WI38 (cell line): Measurements from ENCODE around the gene RPS6KB2.
A peak's percentile ranks its signal among the peaks of the same experiment; 100 is the strongest.

Experiments
- H3K4me3 ChIP-seq: 2 replicates; pipeline ENCODE4 v1.5.1; 2011; ENCODE audit warnings: low read depth, mild to moderate bottlenecking, control low read depth, low read length
- TF ChIP-seq, protein P1 (sequence below): IDR thresholded peaks from 2 replicates; pipeline ENCODE4 v1.5.1; 2012; ENCODE audit warnings: low read depth, mild to moderate bottlenecking, control low read depth, low read length

RPS6KB2 gene

DNA sequence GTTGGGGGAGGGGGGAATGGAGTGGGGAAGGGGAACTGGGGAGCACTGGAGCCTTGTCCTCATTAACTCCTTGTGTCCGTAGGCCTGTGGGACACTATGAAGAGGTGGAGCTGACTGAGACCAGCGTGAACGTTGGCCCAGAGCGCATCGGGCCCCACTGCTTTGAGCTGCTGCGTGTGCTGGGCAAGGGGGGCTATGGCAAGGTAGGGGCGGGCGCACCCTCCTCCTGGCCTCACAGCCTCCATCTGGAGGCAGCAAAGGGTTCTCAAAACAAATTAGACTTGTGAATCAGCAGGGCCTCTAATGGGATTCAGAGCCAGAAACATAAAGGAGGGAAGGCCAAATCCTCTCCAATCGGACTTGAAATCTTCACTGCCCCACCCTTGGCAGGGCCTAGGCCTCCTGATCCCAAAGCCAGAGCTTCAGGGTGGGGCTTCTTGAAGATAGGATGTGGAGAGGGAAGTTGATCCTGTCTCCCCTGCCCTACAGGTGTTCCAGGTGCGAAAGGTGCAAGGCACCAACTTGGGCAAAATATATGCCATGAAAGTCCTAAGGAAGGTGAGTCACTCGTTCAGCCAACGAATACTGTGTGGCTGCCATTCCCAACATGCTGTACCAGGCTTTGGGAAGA is 859 bp downstream of the RPS6KB2 start:
- TF ChIP-seq, protein P1, sequence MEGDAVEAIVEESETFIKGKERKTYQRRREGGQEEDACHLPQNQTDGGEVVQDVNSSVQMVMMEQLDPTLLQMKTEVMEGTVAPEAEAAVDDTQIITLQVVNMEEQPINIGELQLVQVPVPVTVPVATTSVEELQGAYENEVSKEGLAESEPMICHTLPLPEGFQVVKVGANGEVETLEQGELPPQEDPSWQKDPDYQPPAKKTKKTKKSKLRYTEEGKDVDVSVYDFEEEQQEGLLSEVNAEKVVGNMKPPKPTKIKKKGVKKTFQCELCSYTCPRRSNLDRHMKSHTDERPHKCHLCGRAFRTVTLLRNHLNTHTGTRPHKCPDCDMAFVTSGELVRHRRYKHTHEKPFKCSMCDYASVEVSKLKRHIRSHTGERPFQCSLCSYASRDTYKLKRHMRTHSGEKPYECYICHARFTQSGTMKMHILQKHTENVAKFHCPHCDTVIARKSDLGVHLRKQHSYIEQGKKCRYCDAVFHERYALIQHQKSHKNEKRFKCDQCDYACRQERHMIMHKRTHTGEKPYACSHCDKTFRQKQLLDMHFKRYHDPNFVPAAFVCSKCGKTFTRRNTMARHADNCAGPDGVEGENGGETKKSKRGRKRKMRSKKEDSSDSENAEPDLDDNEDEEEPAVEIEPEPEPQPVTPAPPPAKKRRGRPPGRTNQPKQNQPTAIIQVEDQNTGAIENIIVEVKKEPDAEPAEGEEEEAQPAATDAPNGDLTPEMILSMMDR, result no peak
- H3K4me3 ChIP-seq, result peak overlapping the region; percentile 99

DNA sequence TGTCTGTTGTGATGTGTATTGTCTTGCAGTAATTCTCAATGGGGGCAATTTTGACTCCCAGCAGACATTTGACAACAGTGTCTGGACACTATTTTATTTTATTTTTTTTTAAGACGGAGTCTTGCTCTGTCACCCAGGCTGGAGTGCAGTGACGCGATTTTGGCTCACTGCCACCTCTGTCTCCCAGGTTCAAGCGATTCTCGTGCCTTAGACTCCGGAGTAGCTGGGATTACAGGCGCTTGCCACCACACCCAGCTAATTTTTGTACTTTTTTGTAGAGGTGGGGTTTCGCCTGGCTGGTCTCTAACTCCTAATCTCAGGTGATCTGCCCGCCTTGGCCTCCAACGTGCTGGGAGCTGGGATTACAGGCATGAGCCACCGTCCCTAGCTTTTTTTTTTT is 1.4 kb downstream of the RPS6KB2 start:
- H3K4me3 ChIP-seq, result no peak overlapping the region
- TF ChIP-seq, protein P1, result no peak

DNA sequence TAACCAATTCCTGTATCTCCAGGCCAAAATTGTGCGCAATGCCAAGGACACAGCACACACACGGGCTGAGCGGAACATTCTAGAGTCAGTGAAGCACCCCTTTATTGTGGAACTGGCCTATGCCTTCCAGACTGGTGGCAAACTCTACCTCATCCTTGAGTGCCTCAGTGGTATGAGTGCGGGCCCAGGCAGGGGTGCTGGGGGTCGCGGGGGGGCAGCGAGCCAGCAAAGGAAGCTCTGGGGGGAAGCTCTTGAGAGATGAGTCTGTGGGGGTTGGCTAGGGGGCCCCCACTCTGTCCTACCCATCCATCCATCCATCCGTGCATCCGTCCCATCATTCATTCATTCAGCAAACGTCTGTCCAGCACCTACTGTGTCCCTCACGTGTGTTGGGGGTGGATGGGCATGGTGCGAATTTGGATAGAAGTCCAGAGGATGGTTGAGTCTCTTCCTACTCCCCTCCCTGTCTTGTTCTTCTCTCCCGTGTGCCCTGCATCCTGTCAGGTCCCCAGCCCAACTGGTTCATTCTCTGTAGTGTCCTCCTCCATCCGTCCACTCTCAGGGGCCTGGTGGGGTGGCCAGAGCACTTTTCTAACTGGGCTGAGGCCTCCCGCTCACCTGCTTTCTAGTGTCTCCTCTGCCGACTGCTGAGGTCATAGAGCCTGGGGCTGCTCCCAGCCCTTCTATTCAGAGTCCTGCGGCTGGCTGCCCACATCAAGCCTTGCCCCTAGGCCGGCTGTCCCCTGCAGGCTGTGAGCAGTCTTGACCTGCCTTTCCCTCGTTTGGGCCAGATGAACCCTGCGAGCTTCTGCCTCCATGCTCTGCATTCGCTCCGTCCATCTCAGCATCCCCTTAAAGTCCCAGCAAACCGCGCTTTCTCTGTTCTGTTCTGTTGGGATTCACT is 3.3 kb downstream of the RPS6KB2 start:
- H3K4me3 ChIP-seq, result no peak overlapping the region
- TF ChIP-seq, protein P1, result no peak

DNA sequence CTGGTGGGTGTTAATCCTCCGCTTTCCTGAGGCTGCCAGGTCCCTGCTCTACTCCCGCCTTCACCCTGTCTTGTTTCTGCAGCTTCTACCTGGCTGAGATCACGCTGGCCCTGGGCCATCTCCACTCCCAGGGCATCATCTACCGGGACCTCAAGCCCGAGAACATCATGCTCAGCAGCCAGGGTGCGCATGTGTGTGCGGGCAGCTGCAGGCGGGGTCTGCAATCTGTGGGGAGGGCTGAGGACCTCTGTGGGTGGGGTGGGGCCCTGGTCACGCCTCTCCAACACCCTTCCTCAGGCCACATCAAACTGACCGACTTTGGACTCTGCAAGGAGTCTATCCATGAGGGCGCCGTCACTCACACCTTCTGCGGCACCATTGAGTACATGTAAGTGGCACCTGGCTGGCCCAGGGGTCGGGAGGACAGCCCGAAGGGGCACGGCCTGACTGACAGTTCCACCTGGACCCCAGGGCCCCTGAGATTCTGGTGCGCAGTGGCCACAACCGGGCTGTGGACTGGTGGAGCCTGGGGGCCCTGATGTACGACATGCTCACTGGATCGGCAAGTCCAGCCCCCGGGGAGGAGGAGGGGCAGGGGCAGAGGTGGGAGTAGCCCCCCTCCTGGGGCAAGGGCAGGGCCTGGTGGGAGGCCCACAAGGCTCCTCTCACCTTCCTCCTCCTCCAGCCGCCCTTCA is 4.5 kb downstream of the RPS6KB2 start:
- H3K4me3 ChIP-seq, result no peak overlapping the region
- TF ChIP-seq, protein P1, result no peak

DNA sequence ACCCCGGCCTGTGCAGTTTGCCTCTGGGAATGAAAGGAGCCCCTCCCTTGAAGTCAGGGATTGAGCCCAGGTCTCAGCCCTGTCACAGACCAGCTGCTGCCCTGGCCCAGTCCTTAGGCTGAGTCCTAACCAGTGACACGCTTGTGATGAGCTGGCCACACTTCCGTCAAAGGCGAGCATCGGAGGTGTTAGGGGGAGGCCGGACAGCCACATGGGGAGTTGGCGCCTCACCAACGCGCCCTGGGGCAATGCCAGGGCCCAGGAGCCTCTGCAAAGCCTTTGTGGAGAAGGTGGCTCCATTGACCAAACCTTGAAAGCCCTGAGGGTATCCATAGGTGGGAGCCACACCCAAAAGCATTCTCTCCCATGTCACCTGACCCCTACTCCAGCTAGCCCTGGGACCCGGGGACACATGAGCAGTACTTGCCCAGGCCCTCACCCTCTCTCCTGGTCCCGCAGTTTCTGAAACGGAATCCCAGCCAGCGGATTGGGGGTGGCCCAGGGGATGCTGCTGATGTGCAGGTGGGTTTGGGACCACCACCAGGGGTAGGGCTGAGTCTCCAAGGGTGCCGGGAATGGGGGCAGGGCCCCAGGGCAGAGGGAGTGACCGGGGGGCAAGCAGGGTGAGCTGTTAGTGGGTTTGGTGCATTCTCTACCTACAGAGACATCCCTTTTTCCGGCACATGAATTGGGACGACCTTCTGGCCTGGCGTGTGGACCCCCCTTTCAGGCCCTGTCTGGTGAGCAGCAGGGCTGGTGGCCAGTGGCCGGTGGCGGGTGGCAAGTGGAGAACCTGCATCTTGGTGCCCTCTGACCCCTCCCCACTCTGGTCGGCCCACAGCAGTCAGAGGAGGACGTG is 5.5 kb downstream of the RPS6KB2 start:
- no peak overlapping the region for H3K4me3 ChIP-seq
- TF ChIP-seq, protein P1, result no peak

DNA sequence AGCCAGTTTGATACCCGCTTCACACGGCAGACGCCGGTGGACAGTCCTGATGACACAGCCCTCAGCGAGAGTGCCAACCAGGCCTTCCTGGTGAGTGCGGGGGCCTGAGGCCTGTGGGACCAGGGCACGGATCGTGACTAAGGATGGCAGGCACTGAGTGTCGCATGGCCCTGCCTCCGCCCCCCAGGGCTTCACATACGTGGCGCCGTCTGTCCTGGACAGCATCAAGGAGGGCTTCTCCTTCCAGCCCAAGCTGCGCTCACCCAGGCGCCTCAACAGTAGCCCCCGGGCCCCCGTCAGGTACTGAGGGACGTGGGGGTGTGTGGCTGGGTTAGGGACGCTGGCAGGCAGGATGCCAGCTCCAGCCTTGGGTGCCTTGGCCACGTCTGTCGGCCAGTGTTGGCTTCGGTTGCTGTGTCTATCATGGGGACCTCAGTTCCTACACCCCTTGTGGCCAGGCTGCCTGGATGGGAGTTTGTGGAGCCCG is 6.1 kb downstream of the RPS6KB2 start:
- TF ChIP-seq, protein P1, result no peak
- no peak overlapping the region for H3K4me3 ChIP-seq
